ENCODE results near the gene DLG2.
"Not testable (repeated sequence)": the region's sequence is repeated elsewhere in the genome, so short reads cannot be mapped to it uniquely, and the experiment has no call there.

Gene DLG2

DNA sequence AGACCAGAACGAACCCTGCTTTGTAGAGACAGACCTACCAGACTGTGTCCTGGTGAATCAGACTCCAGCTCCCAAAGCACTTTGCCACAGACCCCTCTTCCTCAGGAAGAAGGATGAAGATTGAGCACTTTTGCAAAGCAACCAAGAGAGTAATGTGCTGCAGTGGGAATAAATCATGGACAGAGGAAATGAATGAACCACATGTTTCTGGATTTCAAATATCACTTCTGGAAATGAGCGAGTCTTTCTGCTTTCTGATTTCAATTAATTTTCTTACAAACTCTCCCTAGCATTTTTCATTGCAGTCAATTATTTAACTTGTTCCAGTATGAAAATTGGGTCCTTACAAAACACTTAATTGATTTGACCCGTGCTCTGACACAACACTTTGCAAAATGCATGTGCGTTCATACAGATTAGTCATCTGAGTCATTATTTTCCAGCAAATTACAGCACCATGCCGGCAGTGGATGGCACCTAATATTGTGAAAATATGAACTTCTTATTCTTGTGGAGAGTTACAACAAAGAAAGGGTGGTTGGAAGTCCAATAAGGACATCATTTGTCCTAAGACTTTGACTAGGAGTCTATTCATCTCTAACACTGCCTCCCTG is 2025.1 kb downstream of the DLG2 start:
- no peak for TF ChIP-seq ZFX (IDR thresholded peaks at IDR 0.05; ENCODE audit: borderline replicate concordance)
- TF ChIP-seq, protein P1, sequence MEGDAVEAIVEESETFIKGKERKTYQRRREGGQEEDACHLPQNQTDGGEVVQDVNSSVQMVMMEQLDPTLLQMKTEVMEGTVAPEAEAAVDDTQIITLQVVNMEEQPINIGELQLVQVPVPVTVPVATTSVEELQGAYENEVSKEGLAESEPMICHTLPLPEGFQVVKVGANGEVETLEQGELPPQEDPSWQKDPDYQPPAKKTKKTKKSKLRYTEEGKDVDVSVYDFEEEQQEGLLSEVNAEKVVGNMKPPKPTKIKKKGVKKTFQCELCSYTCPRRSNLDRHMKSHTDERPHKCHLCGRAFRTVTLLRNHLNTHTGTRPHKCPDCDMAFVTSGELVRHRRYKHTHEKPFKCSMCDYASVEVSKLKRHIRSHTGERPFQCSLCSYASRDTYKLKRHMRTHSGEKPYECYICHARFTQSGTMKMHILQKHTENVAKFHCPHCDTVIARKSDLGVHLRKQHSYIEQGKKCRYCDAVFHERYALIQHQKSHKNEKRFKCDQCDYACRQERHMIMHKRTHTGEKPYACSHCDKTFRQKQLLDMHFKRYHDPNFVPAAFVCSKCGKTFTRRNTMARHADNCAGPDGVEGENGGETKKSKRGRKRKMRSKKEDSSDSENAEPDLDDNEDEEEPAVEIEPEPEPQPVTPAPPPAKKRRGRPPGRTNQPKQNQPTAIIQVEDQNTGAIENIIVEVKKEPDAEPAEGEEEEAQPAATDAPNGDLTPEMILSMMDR (IDR thresholded peaks at IDR 0.05): no peak
- H3K27ac ChIP-seq: no peak overlapping the region

DNA sequence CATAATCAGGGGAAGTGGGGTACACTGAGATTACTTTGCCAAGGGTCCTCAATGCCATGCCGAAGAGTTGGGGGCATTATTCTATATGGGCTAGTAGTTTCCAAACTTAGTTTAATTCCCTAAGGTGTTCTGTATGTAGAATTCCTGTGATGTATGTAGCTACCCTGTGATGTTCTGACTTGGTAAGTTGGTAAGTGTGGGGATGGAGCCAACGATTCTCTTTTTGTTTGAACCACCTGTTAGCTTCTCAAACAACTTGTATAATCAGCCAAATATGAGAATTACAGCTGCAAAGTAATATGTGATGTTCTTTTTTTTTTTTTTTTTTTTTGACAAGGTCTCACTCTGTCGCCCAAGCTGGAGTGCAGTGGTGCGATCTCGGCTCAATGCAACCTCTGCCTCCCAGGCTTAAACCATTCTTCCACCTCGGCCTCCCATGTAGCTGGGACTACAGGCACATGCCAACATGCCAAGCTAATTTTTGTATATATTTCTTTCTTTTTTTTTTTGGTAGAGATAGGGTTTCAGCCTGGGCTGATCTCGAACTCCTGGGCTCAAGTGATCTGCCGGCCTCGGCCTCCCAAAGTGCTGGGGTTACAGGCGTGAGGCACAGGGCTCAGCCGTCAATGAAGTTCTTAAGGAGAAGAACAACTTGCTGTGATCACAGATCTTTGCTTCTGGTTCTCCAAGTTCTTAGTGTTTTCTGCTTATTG is 2025.8 kb downstream of the DLG2 start:
- no peak for TF ChIP-seq ZFX (IDR thresholded peaks at IDR 0.05; ENCODE audit: borderline replicate concordance)
- TF ChIP-seq, protein P1 (IDR thresholded peaks at IDR 0.05): no peak
- no peak overlapping the region for H3K27ac ChIP-seq

DNA sequence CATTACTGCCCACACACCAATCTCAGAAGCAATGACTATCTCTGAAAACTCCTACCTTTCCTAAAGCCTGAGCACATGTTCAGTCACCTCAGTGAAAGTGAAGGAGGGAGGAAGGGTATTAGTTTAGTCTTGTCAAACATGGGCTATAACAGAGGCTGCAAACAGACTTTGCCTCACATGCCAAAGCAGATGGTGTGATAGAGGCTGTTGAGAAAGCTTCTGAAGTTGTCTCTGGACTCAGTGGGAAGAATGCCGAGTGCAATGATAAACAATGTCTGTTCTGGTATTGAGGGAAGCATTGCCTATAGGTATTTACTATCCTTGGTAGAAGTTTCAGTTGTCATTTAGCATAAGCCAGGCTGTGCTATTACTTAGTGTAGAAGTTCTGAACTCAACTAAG is 2026.5 kb downstream of the DLG2 start:
- TF ChIP-seq, protein P1 (IDR thresholded peaks at IDR 0.05): no peak
- TF ChIP-seq ZFX (IDR thresholded peaks at IDR 0.05; ENCODE audit: borderline replicate concordance): no peak
- H3K27ac ChIP-seq: no peak overlapping the region

DNA sequence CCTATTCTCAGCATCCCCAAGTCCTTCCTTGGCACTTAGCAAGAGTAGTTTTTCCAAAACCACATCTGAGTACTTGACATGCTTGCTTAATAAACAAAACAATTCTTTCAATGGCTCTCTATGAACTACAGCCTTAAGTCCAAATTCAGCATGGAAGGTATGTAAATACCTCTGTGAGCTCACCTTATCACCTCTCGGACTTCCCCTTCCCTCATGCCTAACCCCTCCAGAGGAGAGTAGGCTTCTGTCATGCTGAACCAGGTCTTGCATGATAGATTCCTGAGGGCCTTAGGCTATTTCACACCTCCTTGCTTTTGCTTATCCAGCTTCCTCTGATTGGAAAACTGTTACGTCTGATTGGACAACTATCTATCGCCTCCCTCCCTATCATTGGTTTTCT is 2028.1 kb downstream of the DLG2 start:
- no peak overlapping the region for H3K27ac ChIP-seq
- TF ChIP-seq ZFX (IDR thresholded peaks at IDR 0.05; ENCODE audit: borderline replicate concordance): no peak
- TF ChIP-seq, protein P1 (IDR thresholded peaks at IDR 0.05): no peak

DNA sequence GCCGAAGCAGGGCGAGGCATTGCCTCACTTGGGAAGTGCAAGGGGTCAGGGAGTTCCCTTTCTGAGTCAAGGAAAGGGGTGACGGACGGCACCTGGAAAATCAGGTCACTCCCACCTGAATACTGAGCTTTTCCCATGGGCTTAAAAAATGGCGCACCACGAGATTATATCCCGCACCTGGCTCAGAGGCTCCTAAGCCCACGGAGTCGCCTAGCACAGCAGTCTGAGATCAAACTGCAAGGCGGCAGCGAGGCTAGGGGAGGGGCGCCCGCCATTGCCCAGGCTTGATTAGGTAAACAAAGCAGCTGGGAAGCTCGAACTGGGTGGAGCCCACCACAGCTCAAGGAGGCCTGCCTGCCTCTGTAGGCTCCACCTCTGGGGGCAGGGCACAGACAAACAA is 2039.3 kb downstream of the DLG2 start:
- H3K27ac ChIP-seq: not testable (repeated sequence)

DNA sequence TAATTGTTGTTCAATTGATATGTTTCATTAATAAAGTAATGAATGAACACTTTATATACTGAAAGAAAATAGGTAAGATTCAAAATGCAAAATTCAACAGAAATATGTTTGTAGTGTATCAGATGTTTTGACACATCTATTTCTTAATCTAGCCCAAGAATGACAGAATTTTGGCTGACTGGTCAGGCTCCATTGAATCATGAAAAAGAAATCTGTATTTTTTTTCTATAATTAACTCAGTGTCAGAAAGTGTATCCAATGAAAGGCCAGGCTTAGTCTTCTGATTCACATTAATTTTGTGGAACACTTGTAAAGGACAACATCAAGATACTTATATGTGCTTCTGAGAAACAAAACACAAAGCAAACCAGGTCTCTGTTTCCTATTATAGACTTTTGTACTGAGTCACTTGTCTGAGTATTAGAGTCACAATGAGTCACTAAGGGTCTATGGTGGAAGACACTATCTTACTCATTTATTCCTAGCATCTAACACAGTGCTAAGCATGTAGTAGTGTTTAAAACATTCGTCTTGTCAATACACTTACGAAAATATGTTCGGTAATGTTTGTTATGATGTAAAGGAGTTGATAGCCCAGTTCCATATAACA is 2043.3 kb downstream of the DLG2 start:
- H3K27ac ChIP-seq: no peak overlapping the region

DNA sequence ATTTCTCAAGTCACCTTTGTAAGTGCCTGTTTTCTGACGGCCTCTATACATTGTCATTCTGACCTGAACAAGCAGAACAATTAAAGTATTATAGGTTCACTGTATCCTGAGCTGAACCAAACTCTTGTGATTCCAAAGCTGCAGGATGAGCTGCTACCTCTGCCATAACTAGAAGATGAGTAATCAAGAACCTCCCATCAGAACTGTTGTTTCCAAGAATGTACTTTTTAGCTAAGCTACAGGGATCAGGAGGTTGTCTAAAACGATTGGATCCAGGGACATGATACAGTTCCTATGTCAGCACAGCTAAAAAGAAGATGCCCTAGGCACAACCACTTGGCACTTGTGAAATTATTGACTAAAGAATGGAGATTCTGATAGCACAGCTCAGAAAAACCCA is 2052.6 kb downstream of the DLG2 start:
- no peak for TF ChIP-seq ZFX (IDR thresholded peaks at IDR 0.05; ENCODE audit: borderline replicate concordance)
- no peak overlapping the region for H3K27ac ChIP-seq

More for the DNA sequence above, 2043.3 kb downstream of the DLG2 start:
- TF ChIP-seq, protein P1 (IDR thresholded peaks at IDR 0.05): no peak
- no peak for TF ChIP-seq ZFX (IDR thresholded peaks at IDR 0.05; ENCODE audit: borderline replicate concordance)

All from 22Rv1 (cell line).